HG03460 (cell line): ENCODE results near the gene TMPRSS9.

ENCODE experiments used
- ATAC-seq: cut with Tn5 transposase; IDR thresholded peaks from one replicate; pipeline ENCODE4 v1.9.1; 2021; ENCODE audit not compliant: unreplicated experiment

Gene TMPRSS9

DNA sequence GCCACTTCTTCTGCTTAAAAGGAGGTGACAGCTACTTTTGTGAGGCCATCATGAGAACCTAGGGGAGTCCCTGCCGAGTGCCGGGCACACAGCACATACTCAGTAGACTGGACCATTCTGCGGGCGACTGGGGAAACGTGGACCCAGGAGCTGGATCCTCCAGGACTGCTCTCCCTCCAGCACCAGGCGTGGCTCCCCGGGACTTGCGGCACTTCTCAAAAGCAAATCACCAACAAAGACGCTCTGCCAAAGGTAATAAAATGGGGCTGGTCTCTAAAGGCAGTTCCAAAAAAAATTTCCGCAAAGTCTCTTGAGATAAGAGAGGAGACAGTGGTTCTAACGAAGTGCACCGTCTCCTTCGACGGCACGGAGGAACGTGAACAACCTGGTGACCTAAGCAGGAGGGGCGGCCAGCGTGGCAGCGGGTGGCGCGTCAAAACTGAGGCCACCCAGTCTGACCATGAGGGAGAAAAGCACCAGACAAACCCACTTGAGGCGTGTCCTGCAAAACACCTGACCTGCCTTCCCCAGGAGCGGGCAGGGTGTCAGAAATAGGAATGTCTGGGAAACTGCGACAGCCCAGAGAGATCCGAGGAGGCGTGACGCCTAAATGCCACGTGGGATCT, 1.4 kb upstream of the TMPRSS9 start:
- no peak for ATAC-seq

DNA sequence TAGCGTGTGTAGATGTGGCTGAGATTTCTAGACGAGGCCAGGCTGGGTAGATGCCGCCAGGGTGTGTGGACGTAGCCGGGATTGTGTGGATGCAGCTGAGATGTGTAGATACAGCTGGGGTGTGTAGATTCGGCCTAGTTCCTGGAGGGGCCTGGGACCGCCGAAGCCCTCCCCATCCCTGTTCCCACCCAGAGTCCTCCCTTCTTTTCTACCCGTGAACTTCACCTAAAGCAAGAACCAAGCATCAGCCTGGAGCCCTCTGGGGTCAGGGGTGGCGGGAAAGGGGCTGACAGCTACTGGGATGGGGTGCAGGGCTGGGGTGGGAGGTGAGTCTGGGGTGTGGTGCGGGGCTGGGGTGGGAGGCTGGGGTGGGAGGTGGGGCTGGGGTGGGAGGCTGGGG, 768 bp downstream of the TMPRSS9 start:
- no peak for ATAC-seq

DNA sequence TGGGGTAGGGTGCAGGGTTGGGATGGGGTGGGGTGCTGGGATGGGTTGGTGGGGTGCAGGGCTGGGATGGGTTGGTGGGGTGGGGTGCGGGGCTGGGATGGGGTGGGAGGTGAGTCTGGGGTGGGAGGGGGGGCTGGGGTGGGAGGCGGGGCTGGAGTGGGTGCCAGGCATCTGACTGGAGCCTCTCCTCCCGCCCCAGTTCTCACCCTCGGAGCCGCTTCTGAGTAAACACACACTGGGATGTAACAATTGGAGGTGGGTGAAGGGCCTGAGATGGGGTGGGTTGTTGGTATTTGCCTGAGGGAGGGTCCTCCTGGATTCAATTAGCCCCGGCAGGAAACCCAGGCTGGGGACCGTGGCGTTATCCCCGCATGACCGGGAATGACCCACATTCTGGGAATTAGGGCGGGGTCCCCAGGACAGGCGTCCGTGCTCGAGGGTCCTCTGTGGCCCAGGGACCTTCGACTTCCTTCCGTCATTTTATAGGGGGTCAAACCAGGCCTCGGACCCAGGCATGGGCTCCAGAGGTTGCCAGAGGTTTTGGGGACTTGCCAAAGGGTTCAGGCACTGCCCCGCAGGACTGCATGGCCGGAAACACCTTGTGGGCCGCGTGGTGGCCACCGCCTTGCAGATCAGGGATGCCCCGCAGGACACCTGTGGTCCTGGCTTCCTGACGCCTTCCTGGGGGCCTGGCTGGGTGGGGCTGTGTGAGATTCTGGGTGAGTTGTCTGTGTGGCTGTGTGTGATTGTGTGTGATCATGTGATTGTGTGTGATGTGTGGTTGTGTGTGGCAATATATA, 1.4 kb downstream of the TMPRSS9 start:
- ATAC-seq: no peak

DNA sequence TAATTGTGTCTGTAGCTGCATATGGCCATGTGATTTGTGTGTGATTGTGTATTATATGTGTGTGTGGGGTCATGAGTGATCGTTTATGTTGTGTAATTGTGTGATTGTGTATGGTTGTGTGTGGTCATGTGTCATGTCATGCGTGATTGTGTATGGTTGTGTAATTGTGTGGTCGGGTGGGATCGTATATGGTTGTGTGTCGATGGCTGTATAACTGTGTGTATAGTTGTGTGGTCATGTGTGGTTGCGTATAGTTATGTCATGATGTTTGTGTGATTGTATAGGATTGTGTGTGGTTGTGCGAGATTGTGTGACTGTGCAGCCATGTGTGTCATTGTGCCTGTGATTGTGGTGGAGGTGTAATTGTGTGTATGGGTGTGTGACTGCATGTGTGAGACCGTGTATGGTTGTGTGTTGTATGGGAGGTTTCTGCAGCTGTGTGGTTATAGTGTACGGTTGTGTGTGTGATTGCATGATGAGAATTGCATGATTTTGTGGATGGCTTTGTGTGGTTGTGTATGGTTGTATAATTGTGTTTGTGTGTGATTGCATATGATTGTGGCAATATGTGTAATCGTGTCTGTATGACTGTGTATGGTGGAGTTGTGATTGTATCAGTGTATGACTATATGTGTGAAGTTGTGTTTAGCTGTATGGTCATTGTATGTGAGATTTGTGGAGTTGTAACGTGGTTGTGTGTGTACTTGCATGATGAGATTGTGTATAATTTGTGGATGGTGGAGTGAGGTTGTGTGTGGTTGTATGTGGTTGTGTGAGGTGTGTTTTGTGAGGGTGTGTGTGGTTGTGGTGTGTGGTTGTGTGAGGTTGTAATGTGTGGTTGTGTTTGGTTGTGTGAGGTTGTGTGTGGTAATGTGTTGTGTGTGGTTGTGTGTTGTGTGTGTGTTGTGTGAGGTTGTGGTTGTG, 2.2 kb downstream of the TMPRSS9 start:
- ATAC-seq: no peak

DNA sequence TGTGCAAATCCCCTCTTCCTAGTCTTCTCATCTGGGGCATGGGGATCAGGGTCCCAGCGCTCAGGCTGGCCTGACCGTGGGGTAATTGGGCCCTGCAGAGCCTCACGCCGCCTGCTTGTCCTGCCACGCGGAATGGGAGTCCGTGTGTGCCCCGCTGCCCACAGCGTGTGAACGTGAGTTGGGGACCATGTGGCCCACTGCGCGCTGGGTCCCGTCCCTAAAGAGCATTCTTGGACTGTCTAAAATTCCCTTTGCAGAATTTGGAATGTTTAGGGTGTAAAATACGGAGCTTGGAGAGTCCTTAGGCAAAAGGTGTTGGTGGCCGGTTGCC, 2.9 kb downstream of the TMPRSS9 start:
- ATAC-seq: no peak

DNA sequence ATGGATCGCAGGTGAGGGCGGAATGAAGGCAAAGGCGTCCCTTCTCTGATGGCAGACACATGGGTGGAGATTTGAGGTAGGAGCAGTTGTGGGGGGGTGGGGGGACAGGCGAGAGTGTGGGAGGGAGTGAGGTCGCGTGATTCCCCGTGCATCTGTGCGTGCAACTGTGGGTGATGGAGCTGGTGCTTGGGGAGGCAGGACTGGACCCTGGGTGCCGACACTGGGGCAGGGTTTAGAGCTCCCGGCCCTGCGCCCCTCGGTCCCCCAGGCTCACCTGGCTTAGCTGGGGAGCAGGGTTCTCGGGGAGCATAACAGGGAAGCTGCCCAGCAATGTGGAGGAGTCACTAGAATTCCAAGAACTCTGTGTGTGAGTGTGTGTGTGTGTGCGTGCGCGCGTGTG, 3.4 kb downstream of the TMPRSS9 start:
- ATAC-seq: no peak

DNA sequence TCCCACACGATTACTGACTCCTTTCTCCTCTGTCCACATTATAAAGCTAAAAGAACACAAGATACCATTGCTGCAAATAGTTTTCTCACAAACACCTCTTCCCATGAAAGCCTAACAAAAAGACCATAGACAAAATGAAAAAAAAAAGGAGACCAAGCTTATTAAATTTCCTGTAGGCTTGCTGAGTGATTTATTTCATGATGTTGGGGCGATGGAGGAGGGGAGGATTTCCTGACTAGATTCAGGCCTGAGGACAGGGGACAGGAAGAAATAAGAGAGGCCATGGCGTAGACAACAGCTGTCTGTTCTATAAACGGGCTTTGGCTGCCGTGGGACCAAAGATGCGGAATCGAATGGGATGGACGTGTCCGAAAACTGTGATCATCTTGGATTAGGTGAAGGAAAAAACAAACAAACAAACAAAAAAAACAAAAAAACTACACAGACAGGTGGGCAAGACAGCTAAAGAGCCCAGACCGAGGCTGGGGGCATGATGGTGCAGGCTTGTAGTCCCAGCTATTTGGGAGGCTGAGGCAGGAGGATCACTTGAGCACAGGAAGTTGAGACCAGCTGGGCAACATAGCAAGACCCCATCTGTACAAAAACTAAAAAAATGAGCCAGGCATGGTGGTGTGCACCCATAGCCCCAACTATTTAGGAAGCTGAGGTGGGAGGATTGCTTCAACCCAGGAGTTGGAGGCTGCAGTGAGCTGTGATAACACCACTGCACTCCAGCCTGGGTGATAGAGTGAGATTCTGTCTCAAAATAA, 5.3 kb downstream of the TMPRSS9 start:
- no peak for ATAC-seq

DNA sequence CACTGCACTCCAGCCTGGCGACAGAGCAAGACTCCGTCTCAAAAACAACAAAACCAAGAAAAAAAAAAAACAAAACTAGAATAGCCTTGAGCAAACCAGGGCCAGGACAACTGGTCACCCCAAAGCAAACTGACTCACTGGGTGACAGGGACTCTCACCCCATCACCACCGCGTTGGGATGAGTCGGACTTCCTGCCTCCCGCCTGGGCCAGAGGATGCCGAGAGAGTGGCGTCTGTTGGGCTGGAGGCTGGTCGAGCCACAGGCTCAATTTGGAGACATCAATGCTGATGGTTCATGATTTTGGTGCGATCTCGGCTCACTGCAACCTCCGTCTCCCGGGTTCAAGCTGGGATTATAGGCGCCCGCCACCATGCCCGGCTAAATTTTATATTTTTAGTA, 11.6 kb downstream of the TMPRSS9 start:
- no peak for ATAC-seq

DNA sequence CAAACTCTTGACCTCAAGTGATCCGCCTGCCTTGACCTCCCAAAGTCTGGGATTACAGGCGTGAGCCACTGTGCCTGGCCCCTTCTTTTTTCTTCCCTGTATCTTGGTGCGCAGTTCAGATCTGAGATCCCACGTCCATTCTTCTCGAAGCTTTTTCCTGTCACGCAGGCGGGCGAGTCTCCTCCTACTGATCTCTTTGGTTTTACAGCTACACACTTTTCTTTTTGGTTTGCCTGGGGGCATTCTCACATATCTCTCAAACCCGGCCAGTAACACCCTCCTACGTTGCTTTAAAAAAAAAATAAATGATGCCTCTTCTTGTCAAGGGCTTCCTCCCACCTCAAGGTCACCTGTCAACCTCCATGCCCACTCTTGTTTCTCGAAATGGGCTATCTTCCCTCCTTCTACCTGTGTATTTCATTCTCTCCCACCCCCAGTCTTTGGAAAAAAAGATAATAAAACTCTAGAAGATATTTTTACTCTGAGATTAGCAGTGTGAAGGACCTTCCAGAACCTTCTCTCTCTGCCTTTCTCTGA, 12.1 kb downstream of the TMPRSS9 start:
- no peak for ATAC-seq

DNA sequence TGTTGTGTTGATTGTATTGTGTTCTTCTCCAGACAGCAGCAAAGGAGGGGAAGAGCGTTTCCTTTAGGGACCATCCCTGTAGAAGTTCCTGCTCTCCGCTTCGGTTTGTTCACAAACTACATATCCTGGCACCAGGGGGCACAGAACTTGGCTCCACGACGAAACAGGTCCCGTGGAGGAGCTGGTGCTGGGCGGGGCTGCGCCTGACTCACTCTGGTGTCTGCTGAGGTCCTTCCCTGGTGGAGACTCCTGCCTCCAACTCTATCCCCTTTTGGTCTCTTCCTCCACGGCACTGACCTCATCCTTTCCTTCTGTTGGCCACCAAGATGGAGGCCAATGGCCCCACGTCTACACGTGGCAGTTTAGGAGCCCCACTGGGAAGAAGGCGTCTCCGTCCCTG, 14.7 kb downstream of the TMPRSS9 start:
- no peak for ATAC-seq

DNA sequence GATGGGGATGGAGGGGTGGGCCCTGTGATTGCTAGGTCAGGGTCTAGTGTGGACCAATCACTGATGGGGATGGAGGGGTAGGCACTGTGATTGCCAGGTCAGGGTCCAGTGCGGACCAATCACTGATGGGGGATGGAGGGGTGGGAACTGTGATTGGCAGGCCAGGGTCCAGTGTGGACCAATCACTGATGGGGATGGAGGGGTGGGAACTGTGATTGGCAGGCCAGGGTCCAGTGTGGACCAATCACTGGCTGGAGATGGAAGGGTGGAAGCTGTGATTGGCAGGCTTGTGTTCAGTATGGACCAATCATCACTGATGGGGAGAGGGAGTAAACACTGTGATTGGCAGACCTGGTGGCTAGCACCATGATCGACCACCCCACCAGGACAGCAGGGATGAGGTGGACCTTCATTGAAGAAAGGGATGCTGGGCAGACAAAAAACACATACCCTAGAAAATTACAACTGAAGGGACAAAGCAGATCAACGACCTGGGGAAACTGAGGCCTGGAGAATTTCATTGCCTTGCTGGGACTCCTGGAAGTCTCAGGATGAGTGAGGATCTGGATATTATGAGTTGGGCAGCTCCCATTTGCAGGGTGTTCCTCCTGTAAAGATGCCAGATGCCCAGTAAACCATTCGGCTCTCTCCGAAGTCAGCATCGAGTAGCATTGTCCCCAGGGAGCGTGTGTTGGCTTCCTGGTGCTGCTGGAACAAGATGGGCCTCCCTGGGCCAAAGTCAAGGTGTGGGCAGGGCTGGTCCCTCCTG, 15.5 kb downstream of the TMPRSS9 start:
- ATAC-seq: no peak

DNA sequence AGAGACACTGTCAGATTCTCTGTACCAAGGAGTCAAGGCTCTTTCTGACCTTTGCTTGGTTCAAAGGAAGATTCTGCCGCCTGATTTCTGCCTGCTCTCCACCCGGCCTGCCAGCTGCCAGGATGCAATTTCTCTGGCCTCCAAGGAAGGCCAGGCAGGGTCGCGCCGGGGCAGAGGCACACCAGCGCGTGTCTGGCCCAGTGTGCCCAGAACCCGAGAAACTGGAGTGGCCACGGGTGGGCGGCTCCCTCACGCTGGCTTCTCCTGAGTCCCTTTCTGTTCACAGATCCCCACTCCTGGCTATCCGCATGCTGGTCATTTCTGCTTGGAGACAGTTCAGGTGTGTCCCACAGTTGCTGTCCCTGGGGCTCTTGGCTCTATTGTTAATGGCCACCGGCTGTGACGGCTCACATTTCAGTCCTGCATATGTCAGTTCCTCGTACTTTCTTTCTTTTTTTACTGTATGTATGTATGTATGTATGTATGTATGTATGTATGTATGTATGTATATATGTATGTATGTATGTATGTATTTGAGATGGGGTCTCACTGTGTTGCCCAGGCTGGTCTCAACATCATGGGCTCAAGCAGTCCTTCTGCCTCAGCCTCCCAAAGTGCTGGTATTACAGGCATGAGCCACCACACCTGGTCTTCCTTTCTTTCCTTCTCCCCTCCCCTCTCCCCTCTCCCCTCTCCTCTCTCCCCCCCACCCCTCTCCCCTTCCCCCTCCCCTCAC, 16.9 kb downstream of the TMPRSS9 start:
- no peak for ATAC-seq

DNA sequence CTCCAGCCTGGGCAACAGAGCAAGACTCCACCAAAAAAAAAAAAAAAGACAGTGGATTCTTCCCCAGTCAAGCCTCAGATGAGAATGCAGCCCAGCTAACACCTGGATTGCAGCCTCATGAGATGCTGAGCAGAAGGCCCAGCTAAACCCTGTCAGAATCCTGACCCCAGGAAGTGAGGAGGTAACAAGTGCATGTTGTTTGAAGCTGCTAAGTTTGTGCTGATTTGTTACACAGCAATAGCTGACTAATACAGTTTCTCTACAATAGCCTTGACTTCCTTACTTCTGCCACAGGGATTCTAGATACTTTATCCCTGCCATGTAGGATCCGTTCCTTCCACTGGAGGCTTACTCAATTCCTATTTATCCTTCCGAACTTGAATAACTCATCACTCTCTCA, 20.5 kb downstream of the TMPRSS9 start:
- no peak for ATAC-seq

DNA sequence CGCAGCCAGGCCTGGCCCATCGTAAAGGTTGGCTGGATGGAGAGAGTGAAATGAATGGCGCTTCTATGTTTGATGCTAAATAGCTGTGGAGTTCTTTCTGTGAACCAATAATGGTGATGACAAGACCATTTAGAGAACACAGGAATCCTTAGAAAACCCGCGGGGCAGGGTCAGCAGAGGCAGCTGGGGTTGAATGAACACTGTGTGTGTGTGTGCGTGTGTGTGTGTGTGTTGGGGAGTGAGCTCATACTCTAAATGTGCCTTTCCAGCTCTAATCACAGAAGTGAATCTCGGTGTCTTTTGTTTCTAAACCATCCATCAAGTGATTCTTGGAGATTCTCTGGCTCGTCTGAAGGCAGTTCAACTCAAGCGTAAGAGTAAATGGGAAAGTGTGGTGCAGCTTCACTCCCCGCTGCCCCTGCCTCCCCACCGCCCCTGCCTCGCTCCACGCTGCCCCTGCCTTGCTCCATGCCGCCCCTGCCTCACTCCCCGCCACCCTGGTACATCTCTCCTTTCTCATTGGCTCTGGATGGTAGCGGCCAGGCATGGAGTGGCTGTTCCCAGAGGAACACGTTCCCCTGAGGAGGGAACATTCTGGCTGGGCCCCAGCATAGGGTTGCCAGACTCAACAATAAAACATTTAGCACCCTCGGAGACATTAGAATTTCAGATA, 21.2 kb downstream of the TMPRSS9 start:
- ATAC-seq: no peak

DNA sequence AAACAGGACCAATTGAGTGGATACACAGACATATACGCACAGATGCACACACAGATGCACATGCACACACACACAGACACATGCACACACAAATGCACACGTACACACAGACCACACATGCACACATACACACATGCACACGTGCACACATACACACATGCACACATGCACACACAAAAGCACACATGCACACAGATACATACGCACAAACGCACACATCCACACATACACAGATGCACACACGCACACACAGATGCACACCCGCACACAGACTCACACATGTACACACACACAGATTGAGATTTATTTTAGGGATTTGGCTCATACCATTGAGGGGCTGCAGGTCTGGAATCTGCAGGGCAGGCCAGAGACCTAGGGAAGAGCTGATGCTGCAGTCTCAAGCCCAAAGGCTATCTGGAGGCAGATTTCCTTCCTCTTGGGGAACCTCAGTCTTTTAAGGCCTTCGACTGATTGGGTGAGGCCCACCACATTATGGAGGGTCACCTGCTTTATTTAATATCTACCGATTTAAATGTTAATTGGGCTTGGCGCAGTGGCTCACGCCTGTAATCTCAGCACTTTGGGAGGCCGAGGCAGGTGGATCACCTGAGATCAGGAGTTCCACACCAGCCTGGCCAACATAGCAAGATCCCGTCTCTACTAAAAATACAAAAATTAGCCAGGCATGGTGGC, 22.6 kb downstream of the TMPRSS9 start:
- no peak for ATAC-seq

DNA sequence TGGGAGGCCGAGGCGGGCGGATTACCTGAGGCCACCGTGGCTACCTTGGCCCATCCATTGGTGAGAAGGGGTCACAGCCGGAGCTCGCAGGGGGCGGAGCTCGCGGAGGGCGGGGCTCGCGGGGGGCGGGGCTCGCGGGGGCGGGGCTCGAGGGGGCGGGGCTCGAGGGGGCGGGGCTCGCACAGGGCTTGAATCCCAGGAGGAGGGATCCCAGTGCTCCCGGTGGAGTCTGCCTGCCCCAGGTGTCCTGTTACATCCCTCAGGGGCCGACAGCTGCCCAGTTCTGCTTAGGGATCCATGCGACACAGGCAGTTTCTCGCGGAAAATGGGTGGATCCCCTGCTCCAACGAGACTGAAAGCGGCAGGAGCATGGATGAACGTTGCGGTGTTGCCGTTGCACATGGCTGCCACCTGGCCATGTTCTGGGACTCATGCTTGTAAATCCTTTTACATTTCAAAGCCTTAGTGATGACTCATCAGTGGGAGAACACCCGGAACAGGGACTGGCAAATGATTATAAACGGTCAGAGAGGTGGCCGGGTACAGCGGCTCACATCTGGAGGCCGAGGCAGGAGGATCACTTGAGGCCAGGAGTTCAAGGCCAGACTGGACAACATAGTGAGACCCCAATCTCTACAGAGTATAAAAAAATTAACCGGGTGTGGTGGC, 25.1 kb downstream of the TMPRSS9 start:
- no peak for ATAC-seq

DNA sequence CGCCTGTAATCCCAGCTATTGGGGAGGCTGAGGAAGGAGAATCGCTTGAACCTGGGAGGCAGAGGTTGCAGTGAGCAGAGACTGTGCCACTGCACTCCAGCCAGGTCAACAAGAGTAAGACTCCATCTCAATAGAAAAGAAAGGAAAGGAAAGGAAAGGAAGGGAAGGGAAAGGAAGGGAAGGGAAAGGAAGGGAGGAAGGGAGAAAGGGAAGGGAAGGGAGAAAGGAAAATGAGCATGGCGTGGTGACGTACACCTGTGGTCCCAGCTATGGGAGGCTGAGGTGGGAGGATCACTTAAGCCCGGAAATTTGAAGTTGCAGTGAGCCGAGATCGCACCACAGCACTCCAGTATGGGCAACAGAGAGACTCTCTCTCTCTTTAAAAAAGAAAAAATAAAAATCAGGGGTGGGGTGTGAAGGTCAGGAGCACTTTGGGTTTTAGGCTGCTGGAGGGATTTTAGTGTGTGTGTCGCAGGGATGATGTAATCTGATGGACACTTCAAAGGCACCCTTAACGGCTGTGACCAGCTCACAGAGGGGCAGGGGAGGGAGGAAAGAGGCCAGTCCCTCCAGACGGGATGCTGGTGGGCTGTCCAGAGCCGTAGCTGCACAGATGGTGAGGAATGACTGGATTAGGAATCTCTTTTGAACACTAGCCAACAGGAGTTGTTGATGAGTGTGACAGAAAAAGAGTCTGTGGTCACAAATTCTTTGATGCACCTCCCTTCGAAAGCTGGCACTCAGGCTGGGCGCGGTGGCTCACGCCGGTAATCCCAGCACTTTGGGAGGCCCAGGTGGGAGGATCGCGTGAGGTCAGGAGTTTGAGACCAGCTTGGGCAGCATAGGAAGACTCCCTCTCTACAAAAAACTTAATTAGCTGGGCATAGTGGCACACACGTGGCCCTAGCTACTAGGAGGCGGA, 27.6 kb downstream of the TMPRSS9 start:
- no peak for ATAC-seq
